Neural cell (in vitro differentiated cells): ENCODE results near the gene ANXA6. TPM values are rescaled to one million over a fixed set of nuclear protein-coding genes. Genes with fewer than 3 reads are reported as not detected.

Experiments used
- H2AFZ ChIP-seq: fragments of 200-600, 300-800 bp; sonication (generic), shearing (Covaris generic); 2 replicates; pipeline ENCODE4 v1.6.0; 2014; ENCODE audit warnings: low read depth, mild to moderate bottlenecking, antibody characterized with exemption, low read length, moderate library complexity
- H3F3A ChIP-seq: fragments of 200-600 bp; shearing (Covaris generic); 2 replicates; pipeline ENCODE4 v1.6.1; 2016; ENCODE audit warnings: mild to moderate bottlenecking, moderate library complexity, mixed read lengths, antibody characterized with exemption, low read length; ENCODE audit not compliant: insufficient read depth, poor library complexity, severe bottlenecking
- H3K27ac ChIP-seq: fragments of 200-600, 300-800 bp; sonication (generic), shearing (Covaris generic); 2 replicates; pipeline ENCODE4 v1.5.1; 2014; ENCODE audit warnings: mild to moderate bottlenecking, low read length, moderate library complexity
- H3K27me3 ChIP-seq: fragments of 300-800, 200-600 bp; sonication (generic), shearing (Covaris generic); 2 replicates; pipeline ENCODE4 v1.6.0; 2014; ENCODE audit warnings: mild to moderate bottlenecking, low read depth, low read length, moderate library complexity; ENCODE audit not compliant: insufficient read depth
- H3K36me3 ChIP-seq: fragments of 300-800, 200-600 bp; sonication (generic), shearing (Covaris generic); 2 replicates; pipeline ENCODE4 v1.5.1; 2014; ENCODE audit warnings: mild to moderate bottlenecking, antibody characterized with exemption, low read length, moderate library complexity; ENCODE audit not compliant: insufficient read depth
- H3K4me2 ChIP-seq: fragments of 300-800, 200-600 bp; sonication (generic), shearing (Covaris generic); 2 replicates; pipeline ENCODE4 v1.6.0; 2014; ENCODE audit warnings: mild to moderate bottlenecking, low read length
- H3K4me3 ChIP-seq: fragments of 300-800, 200-600 bp; sonication (generic), shearing (Covaris generic); 2 replicates; pipeline ENCODE4 v1.5.1; 2014; ENCODE audit warnings: mild to moderate bottlenecking, low read length, moderate library complexity
- H3K79me2 ChIP-seq: fragments of 200-600 bp; shearing (Covaris generic); replicated peaks from 2 replicates; pipeline ENCODE4 v1.6.0; 2014; ENCODE audit warnings: mild to moderate bottlenecking, low read length, moderate library complexity; ENCODE audit not compliant: insufficient read depth
- H3K9ac ChIP-seq: fragments of 300-800, 200-600 bp; sonication (generic), shearing (Covaris generic); 2 replicates; pipeline ENCODE4 v1.6.1; 2016; ENCODE audit warnings: mild to moderate bottlenecking, low read length, mixed read lengths
- H3K9me2 ChIP-seq: fragments of 200-600 bp; shearing (Covaris generic); 2 replicates; pipeline ENCODE4 v1.6.1; 2016; ENCODE audit warnings: mild to moderate bottlenecking, low read length, mixed read lengths; ENCODE audit not compliant: insufficient read depth
- H3K9me3 ChIP-seq: fragments of 200-600, 300-800 bp; sonication (generic), shearing (Covaris generic); 2 replicates; pipeline ENCODE4 v1.6.1; 2016; ENCODE audit warnings: mild to moderate bottlenecking, mixed run types, low read length, moderate library complexity, mixed read lengths
- H4K20me1 ChIP-seq: fragments of 200-600 bp; shearing (Covaris generic); 2 replicates; pipeline ENCODE4 v1.6.1; 2016; ENCODE audit warnings: mild to moderate bottlenecking, mixed run types; ENCODE audit not compliant: insufficient read depth
- CTCF ChIP-seq: fragments of 450-650 bp; IDR thresholded peaks from 2 replicates; pipeline ENCODE4 v1.5.1; 2014; ENCODE audit warnings: antibody characterized with exemption, mild to moderate bottlenecking, moderate library complexity; ENCODE audit not compliant: poor library complexity, severe bottlenecking
- EP300 ChIP-seq: fragments of 450-650 bp; conservative IDR thresholded peaks from 2 replicates; pipeline ENCODE4 v1.6.1; 2014; ENCODE audit warnings: antibody characterized with exemption, mild to moderate bottlenecking, moderate library complexity; ENCODE audit not compliant: poor library complexity, severe bottlenecking
- EZH2 ChIP-seq: fragments of 200-600, 300-800 bp; shearing (Covaris generic), sonication (generic); IDR thresholded peaks from 2 replicates; pipeline ENCODE4 v1.6.1; 2014; ENCODE audit warnings: antibody characterized with exemption, low read length, borderline replicate concordance, mild to moderate bottlenecking; ENCODE audit not compliant: insufficient read depth, poor library complexity, severe bottlenecking
- MXI1 ChIP-seq: fragments of 450-650 bp; conservative IDR thresholded peaks from 2 replicates; pipeline ENCODE4 v1.6.1; 2014; ENCODE audit warnings: antibody characterized with exemption, mild to moderate bottlenecking; ENCODE audit not compliant: poor library complexity, severe bottlenecking
- POLR2AphosphoS5 ChIP-seq: IDR thresholded peaks from 2 replicates; pipeline ENCODE4 v1.6.1; 2012
- RAD21 ChIP-seq: fragments of 450-650 bp; conservative IDR thresholded peaks from 2 replicates; pipeline ENCODE4 v1.6.1; 2014; ENCODE audit warnings: antibody characterized with exemption, mild to moderate bottlenecking, moderate library complexity
- REST ChIP-seq: IDR thresholded peaks from 2 replicates; pipeline ENCODE4 v1.6.1; 2012; ENCODE audit warnings: borderline replicate concordance
- SMC3 ChIP-seq: fragments of 450-650 bp; conservative IDR thresholded peaks from 2 replicates; pipeline ENCODE4 v1.6.1; 2014; ENCODE audit warnings: antibody characterized with exemption, mild to moderate bottlenecking, moderate library complexity; ENCODE audit not compliant: poor library complexity
- TAF1 ChIP-seq: IDR thresholded peaks from 2 replicates; pipeline ENCODE4 v1.6.1; 2012; ENCODE audit warnings: low read depth
- polyA plus RNA-seq: library from polyadenylated mRNA; depleted of rRNA; stranded (reverse); fragments of >200 nt; gene quantifications from 2 replicates; pipeline ENCODE4 v1.2.3, GENCODE V29; 2014

Gene ANXA6
- polyA plus RNA-seq, 1 donor from 2014 or later: 27.5 TPM

- no peak overlapping the region for H3K4me2 ChIP-seq
- H3K27me3 ChIP-seq: no peaks in the 10 kb centered on the region
- no peaks in the 10 kb centered on the region for H3K79me2 ChIP-seq
- TF ChIP-seq EZH2 (no peak), CTCF (no peak), RAD21 (no peak), EP300 (no peak), REST (no peak), SMC3 (no peak), TAF1 (no peak), POLR2AphosphoS5 (no peak), MXI1 (no peak)
- H3K9ac ChIP-seq: no peak overlapping the region
- no peaks in the 10 kb centered on the region for H3F3A ChIP-seq
- no peak overlapping the region for H2AFZ ChIP-seq
- H3K9me2 ChIP-seq: no peaks in the 10 kb centered on the region
- H4K20me1 ChIP-seq: no peaks in the 10 kb centered on the region
- H3K27ac ChIP-seq: no peak overlapping the region
- H3K4me3 ChIP-seq: no peak overlapping the region
- H3K9me3 ChIP-seq: no peaks in the 10 kb centered on the region
- H3K36me3 ChIP-seq: no peaks in the 10 kb centered on the region
These were observed 102.9 kb downstream of the ANXA6 start for GRCh38 chr5:151054709-151055108.

- Histone ChIP-seq H3K27ac (no peak overlapping the region), H3K27me3 (no peaks in the 10 kb centered on the region), H3K9ac (no peak overlapping the region), H3K79me2 (no peaks in the 10 kb centered on the region), H3K9me2 (no peaks in the 10 kb centered on the region), H3F3A (no peaks in the 10 kb centered on the region), H3K9me3 (no peaks in the 10 kb centered on the region), H3K4me2 (no peak overlapping the region), H4K20me1 (no peaks in the 10 kb centered on the region), H2AFZ (no peak overlapping the region), H3K36me3 (no peaks in the 10 kb centered on the region), H3K4me3 (no peak overlapping the region)
- TF ChIP-seq EP300 (no peak), RAD21 (no peak), CTCF (no peak), EZH2 (no peak), MXI1 (no peak), TAF1 (no peak), POLR2AphosphoS5 (no peak)
These were observed 103.7 kb downstream of the ANXA6 start for GRCh38 chr5:151053796-151054462.
